Epithelial cell of prostate (primary cell): ENCODE results near the gene C1orf174.

Source experiments
- DNase-seq: peaks from one replicate; pipeline ENCODE4 v3.0.0-alpha.2; 2011; ENCODE audit warnings: low read depth, low spot score
- H3K27ac ChIP-seq: fragments of 450-650 bp; 2 replicates; pipeline ENCODE4 v1.5.1; 2017; ENCODE audit warnings: mild to moderate bottlenecking

Gene C1orf174

DNA sequence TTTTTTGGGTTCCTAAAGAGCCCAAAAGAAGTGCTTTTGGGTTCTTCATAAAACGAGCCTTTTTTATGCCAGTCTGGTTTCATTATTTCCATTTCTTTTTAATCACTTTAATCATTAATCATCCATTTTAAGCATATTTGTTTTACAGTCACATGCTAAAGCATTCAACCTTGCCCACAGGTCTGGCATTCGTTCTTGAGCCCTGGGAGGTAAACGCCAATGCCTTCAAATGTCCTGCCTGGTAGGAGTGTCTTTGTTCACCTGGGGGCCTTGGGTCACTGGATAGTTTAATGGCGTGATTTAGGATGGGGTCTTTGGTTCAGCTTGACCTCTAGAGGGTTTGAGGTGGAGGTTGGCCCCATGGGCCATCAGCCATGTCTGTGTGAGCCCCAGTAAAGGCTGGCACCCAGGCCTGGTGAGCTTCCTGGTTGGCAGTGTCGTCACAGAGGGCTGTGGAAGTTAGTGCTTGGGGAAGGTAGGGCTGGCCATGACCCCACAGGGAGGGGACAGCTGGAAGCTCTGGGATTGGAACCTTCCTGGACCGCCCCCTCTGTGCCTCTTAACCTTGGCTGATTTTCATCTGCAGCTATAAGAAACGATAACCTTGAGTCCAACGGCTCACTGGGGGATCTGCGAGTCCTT, 20.2 kb downstream of the C1orf174 start:
- H3K27ac ChIP-seq = no peak overlapping the region
- DNase-seq = no peak

DNA sequence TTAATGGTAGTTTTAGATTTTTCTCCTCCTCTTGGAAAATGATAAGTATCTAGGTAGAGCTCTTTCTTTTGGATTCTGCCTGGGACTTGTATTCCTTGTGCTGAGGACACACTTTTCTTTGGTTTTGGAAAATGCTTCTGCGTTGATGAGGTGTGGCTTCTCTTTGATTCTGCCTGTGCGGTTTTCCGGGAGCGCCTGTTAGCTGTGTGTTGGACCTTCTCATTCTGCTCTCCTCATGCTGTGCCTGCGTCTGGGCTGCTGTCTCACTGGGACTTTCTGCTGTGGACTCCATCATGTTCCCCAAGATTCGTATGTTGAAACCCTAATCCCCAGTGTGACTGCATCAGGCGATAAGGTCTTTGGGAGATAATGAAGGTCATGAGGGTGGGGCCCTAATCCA, 21.0 kb downstream of the C1orf174 start:
- no peak for DNase-seq
- H3K27ac ChIP-seq = no peak overlapping the region

DNA sequence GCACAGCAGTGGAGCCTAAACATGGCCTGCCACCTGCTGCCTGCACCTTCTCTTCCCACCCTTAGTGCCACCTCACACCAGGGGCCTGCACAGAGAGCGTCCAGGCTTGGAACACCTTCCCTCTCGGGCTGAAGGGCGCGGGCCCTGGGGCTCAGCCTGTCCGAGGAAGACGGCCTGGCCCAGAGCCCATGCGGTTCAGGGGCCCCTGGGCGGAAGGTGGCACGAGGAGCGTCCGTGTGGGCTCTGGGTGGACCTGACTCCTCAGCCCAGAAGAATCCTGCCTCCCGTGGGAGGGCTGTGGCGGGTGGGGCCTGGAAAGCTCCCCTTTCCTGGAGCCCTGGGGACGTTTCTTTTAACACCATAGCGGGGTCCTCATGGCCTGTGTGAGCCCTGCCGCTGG, 23.4 kb downstream of the C1orf174 start:
- no peak for DNase-seq
- H3K27ac ChIP-seq = no peak overlapping the region

DNA sequence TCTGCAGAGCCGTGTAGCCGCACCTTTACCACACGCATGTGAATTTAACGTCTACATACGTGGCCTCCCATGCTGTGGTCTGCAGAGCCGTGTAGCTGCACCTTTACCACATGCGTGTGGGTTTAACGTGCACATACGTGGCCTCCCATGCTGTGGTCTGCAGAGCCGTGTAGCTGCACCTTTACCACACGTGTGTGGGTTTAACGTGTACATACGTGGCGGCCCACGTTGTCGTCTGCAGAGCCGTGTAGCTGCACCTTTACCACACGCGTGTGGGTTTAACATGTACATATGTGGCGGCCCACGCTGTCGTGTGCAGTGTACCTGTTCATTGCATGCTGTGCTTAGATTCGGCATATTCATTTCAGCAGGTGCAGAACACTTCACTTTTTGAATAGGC, 25.3 kb downstream of the C1orf174 start:
- H3K27ac ChIP-seq = no peak overlapping the region
- DNase-seq = no peak

DNA sequence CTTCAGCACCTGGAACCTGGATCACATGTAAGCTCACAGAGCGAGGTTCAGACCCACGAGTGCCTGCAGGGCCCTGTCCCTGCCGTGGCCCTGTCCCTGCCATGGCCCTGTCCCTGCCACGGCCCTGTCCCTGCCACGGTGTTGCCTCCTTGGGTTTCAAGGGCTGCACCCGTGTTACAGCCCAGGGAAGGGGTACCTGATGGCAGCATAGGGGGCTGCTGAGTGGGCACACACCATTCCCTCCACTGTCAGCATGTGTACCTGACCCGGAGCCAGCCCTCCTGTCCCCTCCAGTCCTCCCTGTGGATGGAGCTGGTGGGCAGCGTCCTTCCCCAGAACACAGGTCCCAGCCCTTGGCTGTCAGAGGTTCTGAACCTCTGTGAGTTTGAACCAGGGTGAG, 27.5 kb downstream of the C1orf174 start:
- DNase-seq = no peak
- no peak overlapping the region for H3K27ac ChIP-seq

DNA sequence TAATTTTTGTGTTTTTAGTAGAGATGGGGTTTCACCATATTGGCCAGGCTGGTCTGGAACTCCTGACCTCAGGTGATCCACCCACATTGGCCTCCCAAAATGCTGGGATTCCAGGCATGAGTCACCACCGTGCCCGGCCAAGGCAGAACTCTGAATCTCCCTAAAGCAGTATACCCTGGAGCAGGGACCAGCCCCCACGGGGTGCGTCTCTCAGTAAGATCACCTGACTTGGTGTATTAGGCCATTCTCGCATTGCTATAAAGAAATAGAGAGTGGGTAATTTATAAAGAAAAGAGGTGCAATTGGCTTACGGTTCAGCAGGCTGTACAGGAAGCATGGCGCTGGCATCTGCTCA, 28.6 kb downstream of the C1orf174 start:
- DNase-seq = no peak
- H3K27ac ChIP-seq = no peak overlapping the region

DNA sequence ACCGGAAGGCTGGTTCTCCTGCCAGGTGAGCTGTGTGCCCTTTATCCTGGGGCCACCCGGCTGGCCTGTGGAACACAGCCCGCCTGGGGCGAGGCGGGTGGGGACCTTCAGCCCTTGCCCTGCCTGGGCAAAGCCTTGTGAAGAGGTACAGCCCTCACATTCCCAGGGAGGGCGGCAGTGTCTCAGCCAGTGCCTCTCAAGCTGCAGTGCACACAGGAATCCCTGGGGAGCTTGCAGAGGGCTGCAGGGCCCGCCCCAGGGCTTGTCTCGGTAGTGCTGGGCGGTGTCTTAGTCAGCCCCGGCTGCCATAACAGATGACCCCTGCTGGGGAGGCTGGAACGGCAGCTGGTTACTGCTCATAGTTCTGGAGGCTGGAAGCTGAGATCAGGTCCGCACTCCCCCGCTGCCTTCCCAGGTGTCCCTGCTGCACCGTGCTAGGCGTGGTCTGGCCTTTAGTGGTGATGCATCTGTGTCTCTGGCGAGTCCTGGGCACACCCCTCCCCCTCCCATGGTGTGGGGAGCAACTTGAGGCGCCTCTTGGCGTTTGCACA, 30.2 kb downstream of the C1orf174 start:
- DNase-seq = no peak
- no peak overlapping the region for H3K27ac ChIP-seq

DNA sequence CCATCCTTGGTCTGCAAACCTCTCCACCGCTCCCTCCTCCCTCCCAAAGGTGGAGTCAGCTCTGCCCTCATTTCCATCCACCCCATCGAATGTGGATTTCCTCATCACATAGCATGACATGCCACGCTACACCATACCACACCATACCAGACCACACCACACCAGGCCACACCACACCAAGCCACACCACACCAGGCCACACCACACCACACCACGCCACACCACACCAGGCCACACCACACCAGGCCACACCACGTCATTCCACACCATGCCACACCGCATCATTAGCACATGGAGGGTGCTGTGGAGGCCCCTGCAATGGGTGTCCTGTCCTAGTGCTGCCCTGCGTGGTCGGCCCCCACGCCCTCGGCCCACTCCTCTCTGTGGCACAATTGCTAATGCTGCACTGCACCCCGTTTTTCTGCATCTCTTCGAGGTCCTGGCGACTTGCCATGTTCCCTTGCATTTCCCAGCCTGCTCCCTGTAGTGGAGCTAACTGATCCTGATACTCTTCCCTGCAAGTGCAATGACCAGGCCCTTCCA, 31.5 kb downstream of the C1orf174 start:
- no peak for DNase-seq
- no peak overlapping the region for H3K27ac ChIP-seq

DNA sequence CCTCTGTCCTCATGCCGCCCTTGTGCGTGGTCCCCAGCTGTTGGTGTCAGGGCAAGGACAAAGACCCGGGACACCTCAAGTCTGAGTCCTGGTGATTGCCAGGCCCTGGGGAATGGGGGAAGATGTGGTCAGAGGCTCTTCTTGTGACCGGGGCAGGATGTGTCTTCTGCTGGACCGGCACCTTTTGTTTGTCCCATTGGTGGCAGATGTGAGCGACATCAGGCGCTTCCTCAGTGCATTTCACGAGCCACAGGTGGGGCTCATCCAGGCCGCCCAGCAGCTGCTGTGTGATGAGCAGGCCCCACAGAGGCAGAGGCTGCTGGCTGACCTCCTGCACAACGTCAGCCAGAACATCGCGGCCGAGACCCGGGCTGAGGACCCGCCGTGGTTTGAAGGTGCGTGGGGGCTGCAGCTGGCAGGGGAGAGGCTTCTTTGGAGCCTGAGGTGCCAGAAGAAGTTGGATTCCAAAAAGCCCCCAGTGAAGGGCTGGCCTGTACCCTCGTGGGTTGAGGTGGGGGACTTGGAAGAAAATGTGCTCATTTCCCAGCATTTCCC, 34.4 kb downstream of the C1orf174 start:
- no peak overlapping the region for H3K27ac ChIP-seq
- DNase-seq = no peak

DNA sequence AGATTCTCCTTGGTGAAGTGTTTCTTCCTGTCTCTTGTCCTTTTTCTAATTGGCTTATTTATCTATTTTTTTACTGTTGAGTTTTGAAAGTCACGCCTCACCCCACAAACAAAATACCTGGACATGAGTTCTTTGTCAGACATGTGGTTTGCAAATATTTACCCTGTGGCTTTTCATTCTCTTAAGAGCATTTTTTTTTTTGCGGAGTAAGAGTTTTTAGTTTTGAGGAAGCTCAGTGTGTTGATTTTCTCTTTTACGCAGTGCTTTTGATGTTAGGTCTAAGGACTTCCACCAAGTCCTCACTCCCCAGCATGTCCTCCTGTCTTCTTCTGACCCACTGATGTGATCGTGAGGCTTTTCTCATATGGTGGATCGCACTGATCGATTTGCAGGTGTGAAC, 35.2 kb downstream of the C1orf174 start:
- no peak overlapping the region for H3K27ac ChIP-seq
- DNase-seq = peak; percentile 5

DNA sequence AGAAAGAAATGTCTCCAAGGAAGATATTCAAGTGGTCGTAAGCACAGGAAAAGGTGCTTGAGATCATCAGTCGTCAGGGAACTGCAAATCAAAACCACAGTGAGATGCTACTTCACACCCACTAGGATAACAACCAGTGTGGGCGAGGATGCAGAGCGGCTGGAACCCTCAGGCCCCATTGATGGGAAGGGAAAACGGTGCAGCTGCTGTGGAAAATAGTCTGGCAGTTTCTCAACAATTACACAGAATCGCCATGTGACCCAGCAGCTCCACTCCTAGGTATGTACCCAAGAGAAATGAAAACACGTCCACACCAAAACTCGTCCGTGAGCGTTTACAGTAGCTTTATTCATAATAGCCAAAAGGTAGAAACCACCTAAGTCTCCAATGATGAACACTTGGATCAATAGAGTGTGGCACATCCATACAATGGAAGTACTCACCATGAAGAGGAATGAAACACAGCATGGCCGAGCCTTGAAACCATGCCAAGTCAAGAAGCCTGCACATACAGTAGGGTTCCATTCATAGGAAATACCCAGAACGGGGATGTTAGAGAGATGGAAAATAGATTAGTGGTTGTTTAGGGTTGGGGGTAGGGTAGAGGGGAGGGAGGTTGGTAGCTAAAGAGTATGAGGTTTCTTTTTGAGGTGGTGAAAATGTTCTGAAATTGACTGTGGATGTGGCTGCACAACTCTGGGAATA, 36.7 kb downstream of the C1orf174 start:
- H3K27ac ChIP-seq = no peak overlapping the region

DNA sequence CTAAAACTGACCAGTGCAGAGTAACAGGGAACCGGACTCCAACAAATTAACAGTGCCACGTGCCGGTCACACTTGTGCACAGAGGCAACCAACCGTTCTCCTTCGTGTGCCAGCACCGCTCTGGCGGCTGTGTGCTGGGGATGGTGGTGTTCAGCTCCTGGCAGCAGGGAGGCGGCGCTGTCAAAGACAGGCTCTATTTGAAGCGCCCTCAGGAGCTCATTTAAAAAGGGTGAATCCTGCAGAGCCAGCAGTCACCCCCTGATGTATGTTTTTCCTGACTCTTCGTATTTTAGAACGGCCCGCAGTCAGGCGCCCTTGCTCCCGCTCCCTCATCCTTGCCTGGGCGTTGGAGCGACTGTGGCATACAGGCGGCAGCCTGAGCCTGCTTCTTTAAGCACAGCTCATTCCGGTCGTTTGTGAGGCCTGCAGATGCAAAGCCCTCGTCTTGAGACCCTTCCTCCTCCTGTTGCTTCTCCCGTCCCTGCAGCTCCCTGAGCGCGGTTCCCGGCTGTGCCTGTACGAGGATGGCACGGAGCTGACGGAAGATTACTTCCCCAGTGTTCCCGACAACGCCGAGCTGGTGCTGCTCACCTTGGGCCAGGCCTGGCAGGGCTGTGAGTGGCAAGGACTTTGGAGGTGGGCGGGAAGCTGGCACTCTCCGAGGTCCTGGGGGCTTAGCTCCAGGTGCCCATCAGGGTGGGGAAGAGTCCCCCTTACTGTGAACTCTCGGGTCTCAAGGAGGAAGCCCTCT, 41.7 kb downstream of the C1orf174 start:
- no peak for DNase-seq
- H3K27ac ChIP-seq = no peak overlapping the region

More for the DNA sequence above, 36.7 kb downstream of the C1orf174 start:
- no peak for DNase-seq

DNA sequence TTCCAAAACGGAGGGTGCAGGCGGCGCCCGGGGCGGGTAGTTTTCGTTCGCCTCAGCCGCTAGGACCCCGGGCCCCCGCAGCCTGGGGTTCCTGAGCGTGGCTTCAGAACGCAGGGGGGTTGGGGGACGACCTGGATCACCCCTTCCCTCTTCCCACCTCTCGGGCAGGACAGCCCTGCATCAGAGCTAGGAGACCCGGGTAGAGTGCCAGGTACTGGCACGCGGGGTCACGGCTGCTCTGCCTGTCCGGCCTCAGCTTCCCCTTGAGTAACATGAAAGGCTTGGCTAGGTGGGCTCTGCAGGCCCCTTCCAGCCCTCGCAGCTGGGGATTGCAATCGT, 42.3 kb downstream of the C1orf174 start:
- DNase-seq = no peak
- H3K27ac ChIP-seq = peak overlapping the region; percentile 58

DNA sequence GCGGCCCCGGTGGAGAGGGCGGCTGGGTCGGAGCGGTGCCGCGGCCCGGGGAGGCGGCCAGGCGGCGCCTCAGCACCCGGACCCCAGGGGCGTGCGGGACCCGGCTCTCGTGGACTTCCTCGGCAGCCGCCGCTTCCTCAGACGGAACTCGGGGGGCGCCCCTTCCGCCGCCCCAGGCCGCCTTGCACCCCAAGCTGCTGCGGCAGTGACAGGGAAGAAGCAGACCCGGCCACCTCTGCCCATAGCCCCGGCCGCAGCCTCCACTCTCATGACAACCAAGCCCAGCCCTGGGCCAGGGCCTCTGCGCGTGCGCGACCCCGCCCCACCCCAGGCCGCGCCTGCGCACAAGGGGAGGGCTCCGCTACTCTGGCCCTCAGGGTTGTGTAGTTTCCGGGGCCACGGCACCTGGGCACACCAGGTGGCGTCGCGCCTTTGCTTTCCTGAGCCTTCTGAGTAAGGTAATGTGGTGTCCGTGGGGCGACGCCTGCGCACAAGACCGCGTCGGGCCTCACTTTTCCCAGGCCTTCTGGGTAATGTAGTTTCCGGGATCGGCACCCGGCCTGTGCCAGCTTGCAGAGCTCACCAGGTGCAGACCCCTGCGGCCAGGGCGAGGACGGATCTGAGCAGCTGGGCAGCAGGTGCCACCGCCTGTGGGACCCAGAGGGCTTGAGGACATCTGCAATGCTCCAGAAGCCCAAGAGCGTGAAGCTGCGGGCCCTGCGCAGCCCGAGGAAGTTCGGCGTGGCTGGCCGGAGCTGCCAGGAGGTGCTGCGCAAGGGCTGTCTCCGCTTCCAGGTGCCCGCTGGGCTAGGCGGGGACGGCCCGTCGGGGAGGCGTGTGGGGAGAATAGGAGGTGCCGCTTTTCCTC, 42.9 kb downstream of the C1orf174 start, which contains the start of the genes CEP104 and DFFB:
CEP104 (minus strand) TSS at position 289 of the 868 bp plus-strand sequence. CDS start 4,804 bp downstream, outside the sequence.
DFFB (plus strand) TSS at position 554 of the 868 bp plus-strand sequence; CDS start at position 682, 128 bp downstream.
- DNase-seq = peak; percentile 92

DNA sequence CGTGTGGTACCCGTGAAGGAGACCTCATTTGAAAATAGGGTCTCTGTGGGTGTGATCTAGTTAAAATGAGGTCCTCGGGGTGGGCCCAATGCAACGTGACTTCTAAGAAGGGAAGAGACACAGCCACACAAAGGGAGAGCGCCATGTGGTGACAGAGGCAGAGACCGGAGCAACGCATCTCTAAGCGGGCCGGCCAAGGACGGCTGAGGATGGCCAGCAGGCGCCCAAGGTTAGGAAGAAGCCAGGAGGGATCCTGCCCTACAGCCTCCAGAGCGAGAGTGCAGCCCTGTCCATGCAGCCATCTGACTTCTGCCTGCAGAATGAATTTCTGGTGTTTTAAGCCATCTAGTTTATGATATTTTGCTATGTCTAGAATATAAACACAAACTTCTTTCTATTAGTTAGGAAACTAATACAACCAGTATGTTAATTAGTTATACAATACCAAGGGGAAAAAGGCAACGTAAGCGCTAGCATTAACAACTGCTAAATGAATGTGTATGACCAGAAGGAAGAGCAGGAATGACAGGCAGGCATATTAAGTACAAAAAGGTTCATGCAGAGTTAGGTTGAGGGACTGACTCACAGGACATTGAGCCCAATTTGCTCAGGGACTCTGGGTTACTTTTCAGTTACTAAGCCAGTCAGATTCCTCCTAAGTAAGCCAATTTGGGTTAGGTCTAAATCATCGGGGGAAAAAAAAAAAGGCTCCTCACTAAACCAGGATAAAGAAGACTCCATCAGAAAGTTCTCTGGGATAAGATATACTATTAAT, 47.2 kb downstream of the C1orf174 start:
- DNase-seq = no peak
- H3K27ac ChIP-seq = no peak overlapping the region

More for the DNA sequence above, 42.9 kb downstream of the C1orf174 start, which contains the start of the genes CEP104 and DFFB:
- H3K27ac ChIP-seq = peak within 1 kb of the TSS; percentile 58

DNA sequence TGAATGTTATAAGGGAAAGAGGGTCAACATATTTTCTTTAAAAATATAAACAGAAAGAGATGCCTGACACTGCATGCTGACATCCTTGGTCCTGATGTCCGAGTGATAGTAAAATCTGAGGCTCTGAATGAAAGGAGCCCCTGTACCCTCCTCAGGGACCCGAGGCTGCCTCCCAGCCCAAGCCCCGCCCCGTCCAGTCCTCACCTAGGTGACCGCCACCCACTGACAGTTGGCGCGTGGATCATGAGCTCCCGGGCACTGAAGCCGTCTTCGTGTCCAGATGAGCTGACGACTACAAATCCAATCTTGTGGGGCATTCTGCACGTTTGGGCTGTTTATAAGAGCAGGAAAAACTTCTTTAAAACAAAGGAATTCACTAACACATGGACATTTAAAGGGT, 48.0 kb downstream of the C1orf174 start:
- DNase-seq = no peak
- no peak overlapping the region for H3K27ac ChIP-seq

DNA sequence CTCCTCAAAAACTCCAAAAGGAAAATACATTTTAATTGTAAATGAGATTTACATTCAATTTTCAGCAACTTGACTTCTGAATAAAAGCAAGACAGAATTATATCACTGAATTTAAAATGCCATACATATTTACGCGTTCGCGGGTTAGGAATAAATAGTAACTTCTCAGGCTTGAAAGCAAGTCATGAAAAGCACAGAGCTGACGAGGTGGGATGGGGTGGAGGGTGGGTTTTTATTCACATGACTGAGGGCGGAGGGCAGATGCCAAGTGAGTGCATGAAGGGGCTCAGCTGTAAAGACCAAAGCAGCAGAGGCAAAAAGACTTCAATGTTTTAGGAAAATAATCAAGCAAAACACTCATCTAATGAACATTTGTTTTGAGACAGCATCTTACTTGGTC, 48.8 kb downstream of the C1orf174 start:
- no peak for DNase-seq
- no peak overlapping the region for H3K27ac ChIP-seq

DNA sequence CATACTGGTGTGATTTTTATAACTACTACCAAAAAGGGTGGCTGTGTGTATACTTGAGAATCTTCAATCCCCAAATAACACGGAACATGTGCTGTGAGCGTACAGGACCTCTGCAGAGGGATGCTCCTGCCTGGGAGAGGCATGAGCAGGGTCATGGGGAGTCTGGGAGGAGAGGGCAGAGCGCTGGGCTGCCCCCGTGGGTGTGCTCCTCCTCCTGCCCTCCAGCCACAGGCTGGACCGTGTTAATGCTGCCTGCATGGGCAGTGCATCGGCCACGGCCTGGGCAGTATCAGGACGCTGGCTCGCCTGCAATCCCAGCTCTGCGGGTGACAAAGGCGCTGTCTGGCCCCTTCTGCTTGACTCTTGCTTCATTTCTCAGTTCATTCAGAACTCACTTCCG, 49.2 kb downstream of the C1orf174 start:
- H3K27ac ChIP-seq = no peak overlapping the region
- DNase-seq = no peak

DNA sequence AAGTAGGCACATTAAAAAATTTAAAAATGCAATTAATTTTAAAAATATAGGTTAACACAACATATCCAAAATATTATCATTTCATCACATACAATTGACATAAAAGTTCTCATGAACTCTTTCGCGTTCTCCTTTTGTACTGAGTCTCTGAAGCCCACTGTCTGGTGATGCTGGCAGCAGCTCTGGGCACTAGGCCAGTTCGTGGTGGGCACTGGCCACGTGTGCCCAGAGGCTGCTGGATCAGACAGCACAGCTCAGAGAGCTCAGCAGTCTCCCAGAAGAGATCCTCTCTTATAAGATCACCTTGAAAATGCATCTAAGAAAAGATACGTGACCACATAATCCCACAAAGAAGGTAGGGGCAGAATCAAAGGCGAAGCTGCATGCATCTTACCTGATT, 53.0 kb downstream of the C1orf174 start:
- DNase-seq = no peak
- H3K27ac ChIP-seq = no peak overlapping the region
